Keratinocyte (primary cell): ENCODE data around the gene RNF151. TPM values are rescaled to one million over a fixed set of nuclear protein-coding genes. Genes with fewer than 3 reads are reported as not detected.

ENCODE experiments used
- DNase-seq: peaks from one replicate; pipeline ENCODE4 v3.0.0-alpha.2; 2011; ENCODE audit warnings: low read depth, missing footprints, low spot score
- FAIRE-seq: peaks from 2 replicates; lab custom pipeline; 2011; peaks lifted over from hg19 to GRCh38; lab: Jason Lieb, UNC
- H2AFZ ChIP-seq: 2 replicates; pipeline ENCODE4 v1.6.0; 2012; ENCODE audit warnings: low read length, control low read depth, inconsistent platforms; ENCODE audit not compliant: control insufficient read depth
- H3K27ac ChIP-seq: 2 replicates; pipeline ENCODE4 v1.5.1; 2011; ENCODE audit warnings: low read length; ENCODE audit not compliant: control insufficient read depth, insufficient read depth
- H3K27me3 ChIP-seq: 3 replicates; pipeline ENCODE4 v1.6.0; 2011; ENCODE audit warnings: low read length; ENCODE audit not compliant: control insufficient read depth, insufficient read depth; ENCODE audit errors: extremely low read depth
- H3K36me3 ChIP-seq, 2 experiments: 2 replicates in 1 of 2; 3 replicates in 1 of 2; pipeline ENCODE4 v1.5.1; 2011; ENCODE audit warnings: low read length in 2 of 2, mild to moderate bottlenecking in 1 of 2; ENCODE audit not compliant: control insufficient read depth in 2 of 2, insufficient read depth in 2 of 2; ENCODE audit errors: extremely low read depth in 1 of 2
- H3K4me1 ChIP-seq: 3 replicates; pipeline ENCODE4 v1.5.1; 2011; ENCODE audit warnings: low read length; ENCODE audit not compliant: control insufficient read depth, insufficient read depth; ENCODE audit errors: extremely low read depth
- H3K4me2 ChIP-seq: 3 replicates; pipeline ENCODE4 v1.6.0; 2011; ENCODE audit warnings: low read depth, low read length; ENCODE audit not compliant: control insufficient read depth, insufficient read depth; ENCODE audit errors: extremely low read depth
- H3K4me3 ChIP-seq, 3 experiments: fragments of 200-600 bp in 1 of 3; sonication (generic) in 1 of 3; 2 replicates in 2 of 3; 3 replicates in 1 of 3; pipeline ENCODE4 v1.5.1; 2011 to 2016; ENCODE audit warnings: low read length in 3 of 3, mild to moderate bottlenecking in 3 of 3, control low read depth in 2 of 3, inconsistent platforms in 1 of 3, low read depth in 1 of 3, mixed read lengths in 1 of 3, mixed run types in 1 of 3, moderate library complexity in 1 of 3; ENCODE audit not compliant: control insufficient read depth in 2 of 3, insufficient read depth in 2 of 3; ENCODE audit errors: extremely low read depth in 1 of 3
- H3K79me2 ChIP-seq: 2 replicates; pipeline ENCODE4 v1.6.0; 2012; ENCODE audit warnings: low read length; ENCODE audit not compliant: control insufficient read depth, insufficient read depth
- H3K9ac ChIP-seq: 3 replicates; pipeline ENCODE4 v1.6.0; 2011; ENCODE audit warnings: low read length; ENCODE audit not compliant: control insufficient read depth, insufficient read depth; ENCODE audit errors: extremely low read depth
- H3K9me1 ChIP-seq: 3 replicates; pipeline ENCODE4 v1.6.0; 2011; ENCODE audit warnings: low read length; ENCODE audit not compliant: control insufficient read depth, insufficient read depth; ENCODE audit errors: extremely low read depth
- H3K9me3 ChIP-seq: 2 replicates; pipeline ENCODE4 v1.5.1; 2012; ENCODE audit warnings: low read depth, low read length; ENCODE audit not compliant: control insufficient read depth
- H4K20me1 ChIP-seq: 3 replicates; pipeline ENCODE4 v1.6.0; 2011; ENCODE audit warnings: low read length; ENCODE audit not compliant: control insufficient read depth, insufficient read depth; ENCODE audit errors: extremely low read depth
- EZH2 ChIP-seq: IDR thresholded peaks from one replicate; pipeline ENCODE4 v1.6.1; 2012; ENCODE audit warnings: inconsistent platforms, mild to moderate bottlenecking, low read length, moderate library complexity
- dilution Hi-C: fragments of 300-500 bp; cut with MboI; formaldehyde crosslinking; loops from one replicate; pipeline ENCODE4 v1.7.0; 2020; ENCODE audit warnings: low sequenced_read_pairs; ENCODE audit not compliant: extremely low pct_ligation_motif_present
- polyA plus RNA-seq, 5 experiments: library from polyadenylated mRNA; depleted of rRNA in 3 of 5; stranded (reverse) in 3 of 5; stranded (forward) in 1 of 5; unstranded in 1 of 5; fragments of >200 nt; gene quantifications; 1 replicate in 1 of 5; 2 replicates in 3 of 5; 3 replicates in 1 of 5; pipeline versions ENCODE4 v1.2.1 to v1.2.3, GENCODE V29; 2011 to 2012; ENCODE audit warnings: missing spikeins in 2 of 5, low read depth in 1 of 5, low replicate concordance in 1 of 5
- TF ChIP-seq, protein P1 (sequence below), 3 experiments: IDR thresholded peaks in 1 of 3; conservative IDR thresholded peaks in 1 of 3; optimal IDR thresholded peaks in 1 of 3; 2 replicates in 2 of 3; 3 replicates in 1 of 3; pipeline versions ENCODE3 to v1.5.1; 2011; ENCODE audit warnings: low read length in 3 of 3, mild to moderate bottlenecking in 3 of 3, moderate library complexity in 2 of 3, control low read depth in 1 of 3, inconsistent platforms in 1 of 3; ENCODE audit not compliant: insufficient read depth in 2 of 3; ENCODE audit errors: extremely low read depth in 1 of 3

The RNF151 gene
- polyA plus RNA-seq, 1 donor (not counting 4 experiments of a cell fraction or from before 2014, with no cell fraction given) = not detected

DNA sequence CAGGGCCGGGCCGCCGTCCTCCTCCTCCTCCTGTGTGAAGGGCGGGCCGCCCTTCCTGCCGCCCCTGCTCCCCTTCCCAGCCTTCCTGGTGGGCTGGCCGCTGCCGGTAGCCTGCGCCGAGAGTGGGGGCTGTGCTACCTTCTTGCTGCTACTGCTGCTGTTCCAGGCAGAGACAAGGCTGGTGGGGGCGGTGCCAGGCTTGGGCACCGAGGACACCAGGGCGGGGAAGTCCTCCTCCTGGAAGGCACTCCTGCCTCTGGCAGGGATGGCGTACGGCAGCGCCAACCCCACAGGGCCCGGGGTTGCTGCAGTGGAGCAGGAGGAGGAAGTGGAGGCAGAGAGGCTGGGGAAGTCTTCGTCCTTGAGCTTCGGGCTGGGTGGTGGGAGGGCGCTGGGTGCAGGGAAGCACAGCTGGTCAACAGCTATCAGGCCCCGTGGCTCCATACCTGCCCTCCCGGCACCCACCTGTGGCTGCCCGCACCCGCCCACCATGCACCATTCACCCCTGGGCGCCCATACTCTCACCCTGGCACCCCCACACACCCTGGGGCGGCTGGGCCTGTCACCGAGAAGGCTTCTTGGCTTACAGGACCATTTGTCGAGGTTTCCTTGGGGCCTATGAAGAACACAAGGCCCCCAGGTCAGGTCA is 33.3 kb downstream of the RNF151 start:
- Histone ChIP-seq H3K9ac (no peak overlapping the region), H3K9me3 (no peaks in the 10 kb centered on the region)

DNA sequence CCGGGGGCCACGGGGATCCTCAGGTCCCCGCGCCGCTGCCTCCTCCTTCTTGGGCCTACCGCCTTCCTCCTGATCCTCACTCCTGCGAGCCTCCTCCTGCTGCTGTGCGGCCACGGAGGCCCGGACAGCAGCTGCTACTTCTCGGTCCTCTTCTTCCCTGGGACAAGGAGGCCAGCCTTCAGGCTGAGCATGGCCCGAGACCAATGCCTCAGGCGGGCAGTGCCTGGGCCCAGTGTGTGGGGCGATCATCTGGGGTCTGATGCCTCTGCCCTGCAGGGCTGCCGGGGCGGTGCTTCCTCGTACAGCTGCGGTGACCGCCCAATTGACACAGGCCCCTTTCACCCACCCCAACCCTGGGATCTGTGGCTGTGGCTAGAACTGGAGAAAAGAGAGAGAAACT is 34.4 kb downstream of the RNF151 start:
- Histone ChIP-seq H4K20me1 (peaks cover 43% of the 10 kb centered on the region), H3K4me1 (peaks cover 9% of the 10 kb centered on the region), H3K36me3 (peaks cover 47 to 69% of the 10 kb centered on the region in 2 experiments)

More for the DNA sequence above, 33.3 kb downstream of the RNF151 start:
- Histone ChIP-seq H3K27me3 (no peaks in the 10 kb centered on the region), H3K9me1 (no peaks in the 10 kb centered on the region), H4K20me1 (peaks cover 32% of the 10 kb centered on the region), H3K4me2 (no peak overlapping the region), H3K4me1 (peaks cover 5% of the 10 kb centered on the region), H3K27ac (no peak overlapping the region), H3K79me2 (peaks cover 35% of the 10 kb centered on the region), H2AFZ (no peak overlapping the region), H3K4me3 (no peak overlapping the region), H3K36me3 (peaks cover 45 to 59% of the 10 kb centered on the region in 2 experiments)
- FAIRE-seq (no peak), DNase-seq (no peak)
- dilution Hi-C loops = no loop called here
- no peak for TF ChIP-seq EZH2
- TF ChIP-seq, protein P1, sequence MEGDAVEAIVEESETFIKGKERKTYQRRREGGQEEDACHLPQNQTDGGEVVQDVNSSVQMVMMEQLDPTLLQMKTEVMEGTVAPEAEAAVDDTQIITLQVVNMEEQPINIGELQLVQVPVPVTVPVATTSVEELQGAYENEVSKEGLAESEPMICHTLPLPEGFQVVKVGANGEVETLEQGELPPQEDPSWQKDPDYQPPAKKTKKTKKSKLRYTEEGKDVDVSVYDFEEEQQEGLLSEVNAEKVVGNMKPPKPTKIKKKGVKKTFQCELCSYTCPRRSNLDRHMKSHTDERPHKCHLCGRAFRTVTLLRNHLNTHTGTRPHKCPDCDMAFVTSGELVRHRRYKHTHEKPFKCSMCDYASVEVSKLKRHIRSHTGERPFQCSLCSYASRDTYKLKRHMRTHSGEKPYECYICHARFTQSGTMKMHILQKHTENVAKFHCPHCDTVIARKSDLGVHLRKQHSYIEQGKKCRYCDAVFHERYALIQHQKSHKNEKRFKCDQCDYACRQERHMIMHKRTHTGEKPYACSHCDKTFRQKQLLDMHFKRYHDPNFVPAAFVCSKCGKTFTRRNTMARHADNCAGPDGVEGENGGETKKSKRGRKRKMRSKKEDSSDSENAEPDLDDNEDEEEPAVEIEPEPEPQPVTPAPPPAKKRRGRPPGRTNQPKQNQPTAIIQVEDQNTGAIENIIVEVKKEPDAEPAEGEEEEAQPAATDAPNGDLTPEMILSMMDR (optimal IDR thresholded peaks at IDR 0.05 in 1 of 3, IDR thresholded peaks at IDR 0.05 in 1 of 3, conservative IDR thresholded peaks at IDR 0.05 in 1 of 3; ENCODE audit: extremely low read depth in 1 of 3, insufficient read depth in 2 of 3, low read length in 3 of 3) = no peak

More for the DNA sequence above, 34.4 kb downstream of the RNF151 start:
- Histone ChIP-seq H3K9ac (no peak overlapping the region), H3K79me2 (peaks cover 45% of the 10 kb centered on the region), H2AFZ (no peak overlapping the region), H3K27ac (no peak overlapping the region), H3K9me3 (no peaks in the 10 kb centered on the region), H3K4me3 (no peak overlapping the region), H3K27me3 (no peaks in the 10 kb centered on the region), H3K9me1 (no peaks in the 10 kb centered on the region), H3K4me2 (no peak overlapping the region)
- dilution Hi-C loops = no loop called here
- FAIRE-seq = no peak
- no peak for DNase-seq
- TF ChIP-seq, protein P1 (optimal IDR thresholded peaks at IDR 0.05 in 1 of 3, IDR thresholded peaks at IDR 0.05 in 1 of 3, conservative IDR thresholded peaks at IDR 0.05 in 1 of 3; ENCODE audit: extremely low read depth in 1 of 3, insufficient read depth in 2 of 3, low read length in 3 of 3) = no peak
- no peak for TF ChIP-seq EZH2
